ENCODE data around the gene BRD7.

GRCh38 chr16:50371036-50371716, 2.4 kb upstream of the BRD7 start:
- TF ChIP-seq POLR2A (IDR thresholded peaks at IDR 0.05), result no peak
- TF ChIP-seq, protein P1, sequence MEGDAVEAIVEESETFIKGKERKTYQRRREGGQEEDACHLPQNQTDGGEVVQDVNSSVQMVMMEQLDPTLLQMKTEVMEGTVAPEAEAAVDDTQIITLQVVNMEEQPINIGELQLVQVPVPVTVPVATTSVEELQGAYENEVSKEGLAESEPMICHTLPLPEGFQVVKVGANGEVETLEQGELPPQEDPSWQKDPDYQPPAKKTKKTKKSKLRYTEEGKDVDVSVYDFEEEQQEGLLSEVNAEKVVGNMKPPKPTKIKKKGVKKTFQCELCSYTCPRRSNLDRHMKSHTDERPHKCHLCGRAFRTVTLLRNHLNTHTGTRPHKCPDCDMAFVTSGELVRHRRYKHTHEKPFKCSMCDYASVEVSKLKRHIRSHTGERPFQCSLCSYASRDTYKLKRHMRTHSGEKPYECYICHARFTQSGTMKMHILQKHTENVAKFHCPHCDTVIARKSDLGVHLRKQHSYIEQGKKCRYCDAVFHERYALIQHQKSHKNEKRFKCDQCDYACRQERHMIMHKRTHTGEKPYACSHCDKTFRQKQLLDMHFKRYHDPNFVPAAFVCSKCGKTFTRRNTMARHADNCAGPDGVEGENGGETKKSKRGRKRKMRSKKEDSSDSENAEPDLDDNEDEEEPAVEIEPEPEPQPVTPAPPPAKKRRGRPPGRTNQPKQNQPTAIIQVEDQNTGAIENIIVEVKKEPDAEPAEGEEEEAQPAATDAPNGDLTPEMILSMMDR (IDR thresholded peaks at IDR 0.05 in 4 of 5, conservative IDR thresholded peaks at IDR 0.05 in 1 of 5), result no peak

Data from gastrocnemius medialis (tissue), 4 donors.